Activated gamma-delta T cell treated with anti-CD3 and anti-CD28 coated beads, Interleukin-2, amount 50 U/mL, for 16 hours (primary cell): ENCODE data around the gene DHRS1.
A peak's percentile ranks its signal among the peaks of the same experiment; 100 is the strongest.
"Not testable (repeated sequence)": the region's sequence is repeated elsewhere in the genome, so short reads cannot be mapped to it uniquely, and the experiment has no call there.

Experiments
- DNase-seq: peaks from one replicate; pipeline ENCODE4 v3.0.0-alpha.2; 2020; ENCODE audit warnings: low read depth

The DHRS1 gene

GRCh38 chr14:24246765-24247212 is 52.8 kb downstream of the DHRS1 start:
- DNase-seq: no peak

- DNase-seq: not testable (repeated sequence)
Observed at GRCh38 chr14:24245350-24245749, 54.2 kb downstream of the DHRS1 start.

GRCh38 chr14:24243336-24243836 is 56.2 kb downstream of the DHRS1 start:
- DNase-seq: no peak

- peak; percentile 87 for DNase-seq
Observed at GRCh38 chr14:24241829-24242443, 57.6 kb downstream of the DHRS1 start.
